ENCODE data around the gene PDE8B. TPM values are rescaled to one million over a fixed set of nuclear protein-coding genes. Genes with fewer than 3 reads are reported as not detected.

The PDE8B gene
- total and polyA plus RNA-seq, 2 donors from 2014 or later: 3.7 to 4.5 TPM

DNA sequence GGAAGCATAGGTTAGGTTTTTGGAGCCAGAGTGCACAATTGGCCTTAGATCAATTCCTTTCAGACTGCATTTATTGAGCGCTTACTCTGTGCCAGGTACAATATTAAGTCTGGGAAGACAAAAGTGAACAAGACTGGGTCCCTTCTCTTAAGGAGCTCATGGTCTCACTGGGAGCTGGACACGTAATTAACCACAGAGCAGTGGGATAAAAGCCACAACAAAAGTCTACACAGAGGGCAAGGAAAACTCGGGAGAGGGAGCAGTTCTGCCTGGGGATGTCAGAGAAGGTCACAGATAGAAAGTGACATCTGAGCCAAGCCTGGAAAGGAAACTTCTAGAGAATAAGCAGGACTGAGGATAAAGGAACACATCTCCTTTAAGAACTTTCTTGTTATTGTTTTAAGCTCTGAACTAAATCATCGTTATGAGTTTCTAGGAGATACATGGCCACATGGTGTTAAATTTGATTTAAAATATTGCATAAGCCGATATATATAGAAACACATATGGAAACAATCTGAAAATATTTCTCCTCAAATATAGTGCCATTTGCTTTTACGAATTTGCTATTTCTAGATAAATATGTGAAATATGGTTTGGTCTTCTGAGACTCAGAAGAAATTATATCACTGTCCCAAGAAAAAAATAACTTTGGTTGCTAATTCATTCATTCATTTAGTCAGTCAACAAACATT, 40.1 kb upstream of the PDE8B start:
- Histone ChIP-seq H3K9me3 (ENCODE audit: control insufficient read depth in 2 of 3, insufficient read depth in 1 of 3, low read length in 3 of 3) (no peaks in the 10 kb centered on the region), H3K9ac (ENCODE audit: low read length in 3 of 3) (no peak overlapping the region), H3K27ac (ENCODE audit: low read depth in 2 of 2, low read length in 2 of 2) (no peak overlapping the region), H3K36me3 (ENCODE audit: control insufficient read depth in 2 of 3, insufficient read depth in 3 of 3, low read length in 3 of 3) (no peaks in the 10 kb centered on the region), H3K4me3 (ENCODE audit: low read length in 3 of 3) (no peak overlapping the region), H3K27me3 (ENCODE audit: control insufficient read depth, insufficient read depth, low read length) (no peaks in the 10 kb centered on the region), H3K4me1 (ENCODE audit: control insufficient read depth in 2 of 3, insufficient read depth in 2 of 3, low read depth in 1 of 3, low read length in 3 of 3) (peaks cover 0 to 8% (median 0%) of the 10 kb centered on the region in 3 donors)
- TF ChIP-seq, protein P1, sequence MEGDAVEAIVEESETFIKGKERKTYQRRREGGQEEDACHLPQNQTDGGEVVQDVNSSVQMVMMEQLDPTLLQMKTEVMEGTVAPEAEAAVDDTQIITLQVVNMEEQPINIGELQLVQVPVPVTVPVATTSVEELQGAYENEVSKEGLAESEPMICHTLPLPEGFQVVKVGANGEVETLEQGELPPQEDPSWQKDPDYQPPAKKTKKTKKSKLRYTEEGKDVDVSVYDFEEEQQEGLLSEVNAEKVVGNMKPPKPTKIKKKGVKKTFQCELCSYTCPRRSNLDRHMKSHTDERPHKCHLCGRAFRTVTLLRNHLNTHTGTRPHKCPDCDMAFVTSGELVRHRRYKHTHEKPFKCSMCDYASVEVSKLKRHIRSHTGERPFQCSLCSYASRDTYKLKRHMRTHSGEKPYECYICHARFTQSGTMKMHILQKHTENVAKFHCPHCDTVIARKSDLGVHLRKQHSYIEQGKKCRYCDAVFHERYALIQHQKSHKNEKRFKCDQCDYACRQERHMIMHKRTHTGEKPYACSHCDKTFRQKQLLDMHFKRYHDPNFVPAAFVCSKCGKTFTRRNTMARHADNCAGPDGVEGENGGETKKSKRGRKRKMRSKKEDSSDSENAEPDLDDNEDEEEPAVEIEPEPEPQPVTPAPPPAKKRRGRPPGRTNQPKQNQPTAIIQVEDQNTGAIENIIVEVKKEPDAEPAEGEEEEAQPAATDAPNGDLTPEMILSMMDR (IDR thresholded peaks at IDR 0.05; ENCODE audit: borderline replicate concordance, extremely low read depth, insufficient read depth): no peak
- DNase-seq: no peak
- FAIRE-seq: no peak
- intact Hi-C loops (cut with DNase I): no loop called here

DNA sequence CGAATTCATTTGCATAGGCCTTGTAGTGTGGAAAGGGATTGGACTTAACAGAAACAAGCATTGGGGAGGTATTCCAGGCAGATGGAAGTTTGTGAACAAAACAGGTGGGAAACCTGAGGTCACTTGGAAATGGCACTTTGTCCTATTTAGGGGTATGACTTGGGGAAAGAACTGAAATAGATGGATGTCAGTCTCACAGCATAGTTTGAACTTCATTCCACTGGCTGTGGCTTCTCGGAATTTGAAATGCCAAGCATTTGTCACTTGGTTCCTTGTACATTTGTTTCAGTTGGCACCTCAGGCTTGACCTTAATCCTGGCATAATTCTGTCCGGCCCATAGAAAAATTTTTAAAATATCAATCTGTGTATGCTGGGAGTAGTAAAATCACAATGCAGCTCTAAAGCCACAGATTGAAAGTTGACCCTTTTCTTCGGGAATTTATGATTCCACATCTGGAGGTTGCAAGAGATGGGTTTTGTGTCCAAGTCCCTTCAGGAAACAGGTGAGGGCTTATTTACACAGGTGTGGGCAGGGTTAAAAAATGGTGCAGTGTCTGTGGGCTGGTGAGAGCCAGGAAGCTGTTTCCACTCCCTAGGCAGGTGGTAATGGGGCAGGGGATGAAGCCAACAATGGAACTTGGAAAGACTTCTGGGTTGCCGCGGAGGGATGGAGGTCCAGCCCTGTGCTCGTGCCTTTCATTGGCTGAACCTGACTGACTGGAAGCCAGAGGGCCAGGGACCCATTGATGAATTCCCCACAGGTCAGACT, 39.2 kb upstream of the PDE8B start:
- no peak overlapping the region for H3K27ac ChIP-seq (ENCODE audit: low read depth in 2 of 2, low read length in 2 of 2)
- DNase-seq: no peak
- no peaks in the 10 kb centered on the region for H3K27me3 ChIP-seq (ENCODE audit: control insufficient read depth, insufficient read depth, low read length)
- no peak overlapping the region for H3K4me3 ChIP-seq (ENCODE audit: low read length in 3 of 3)
- TF ChIP-seq, protein P1 (IDR thresholded peaks at IDR 0.05; ENCODE audit: borderline replicate concordance, extremely low read depth, insufficient read depth): no peak
- intact Hi-C loops (cut with DNase I): no loop called here
- no peaks in the 10 kb centered on the region for H3K9me3 ChIP-seq (ENCODE audit: control insufficient read depth in 2 of 3, insufficient read depth in 1 of 3, low read length in 3 of 3)
- no peaks in the 10 kb centered on the region for H3K36me3 ChIP-seq (ENCODE audit: control insufficient read depth in 2 of 3, insufficient read depth in 3 of 3, low read length in 3 of 3)
- FAIRE-seq: no peak
- no peak overlapping the region for H3K9ac ChIP-seq (ENCODE audit: low read length in 3 of 3)
- H3K4me1 ChIP-seq (ENCODE audit: control insufficient read depth in 2 of 3, insufficient read depth in 2 of 3, low read depth in 1 of 3, low read length in 3 of 3): peaks cover 0 to 8% (median 0%) of the 10 kb centered on the region in 3 donors

DNA sequence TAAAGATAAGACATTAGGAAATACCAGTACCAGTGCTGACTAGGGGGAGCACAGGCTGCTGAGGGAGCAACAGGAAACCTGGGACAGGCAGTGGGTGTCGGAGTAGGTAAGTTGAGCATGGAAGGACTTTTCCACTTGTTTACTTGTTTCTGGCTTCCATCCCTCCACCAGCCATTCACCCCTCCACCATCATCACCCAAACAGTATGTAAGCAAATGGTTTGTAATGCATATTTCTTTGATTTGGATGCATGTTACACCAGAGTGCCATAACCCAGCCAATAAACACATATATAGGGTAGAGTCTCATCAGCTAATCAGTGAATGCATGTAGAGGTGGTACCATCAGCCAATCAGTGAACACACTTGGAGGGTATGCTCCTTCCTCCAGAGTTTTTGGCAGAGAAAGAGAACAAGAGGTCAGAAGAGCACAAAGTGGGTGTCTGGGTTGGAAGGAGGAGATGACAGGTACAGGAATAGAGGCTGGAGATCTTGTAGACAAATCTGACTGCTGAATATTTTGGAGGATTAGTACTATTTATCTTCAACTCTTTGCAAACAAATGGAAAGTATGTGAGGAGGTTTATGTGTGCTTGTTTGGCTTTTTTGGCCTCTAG, 37.7 kb upstream of the PDE8B start:
- Histone ChIP-seq H3K9me3 (ENCODE audit: control insufficient read depth in 2 of 3, insufficient read depth in 1 of 3, low read length in 3 of 3) (no peaks in the 10 kb centered on the region), H3K27ac (ENCODE audit: low read depth in 2 of 2, low read length in 2 of 2) (no peak overlapping the region), H3K4me1 (ENCODE audit: control insufficient read depth in 2 of 3, insufficient read depth in 2 of 3, low read depth in 1 of 3, low read length in 3 of 3) (peaks cover 0 to 7% (median 0%) of the 10 kb centered on the region in 3 donors), H3K9ac (ENCODE audit: low read length in 3 of 3) (no peak overlapping the region), H3K27me3 (ENCODE audit: control insufficient read depth, insufficient read depth, low read length) (no peaks in the 10 kb centered on the region), H3K36me3 (ENCODE audit: control insufficient read depth in 2 of 3, insufficient read depth in 3 of 3, low read length in 3 of 3) (no peaks in the 10 kb centered on the region), H3K4me3 (ENCODE audit: low read length in 3 of 3) (no peak overlapping the region)
- intact Hi-C loops (cut with DNase I): no loop called here
- DNase-seq: no peak
- no peak for FAIRE-seq
- TF ChIP-seq, protein P1 (IDR thresholded peaks at IDR 0.05; ENCODE audit: borderline replicate concordance, extremely low read depth, insufficient read depth): no peak

All from kidney (tissue), 14 donors.